C4-2B (cell line): ENCODE data around the gene WNT16.
"Not testable (repeated sequence)": the region's sequence is repeated elsewhere in the genome, so short reads cannot be mapped to it uniquely, and the experiment has no call there.

Experiments used
- H3K27ac ChIP-seq: fragments of 450-650 bp; 2 replicates; pipeline ENCODE4 v1.5.1; 2017
- ZFX ChIP-seq: fragments of 450-650 bp; IDR thresholded peaks from 2 replicates; pipeline ENCODE4 v1.6.1; 2017
- TF ChIP-seq, protein P1 (sequence below): fragments of 450-650 bp; conservative IDR thresholded peaks from 2 replicates; pipeline ENCODE4 v1.5.1; 2017; ENCODE audit warnings: mild to moderate bottlenecking

Gene WNT16

DNA sequence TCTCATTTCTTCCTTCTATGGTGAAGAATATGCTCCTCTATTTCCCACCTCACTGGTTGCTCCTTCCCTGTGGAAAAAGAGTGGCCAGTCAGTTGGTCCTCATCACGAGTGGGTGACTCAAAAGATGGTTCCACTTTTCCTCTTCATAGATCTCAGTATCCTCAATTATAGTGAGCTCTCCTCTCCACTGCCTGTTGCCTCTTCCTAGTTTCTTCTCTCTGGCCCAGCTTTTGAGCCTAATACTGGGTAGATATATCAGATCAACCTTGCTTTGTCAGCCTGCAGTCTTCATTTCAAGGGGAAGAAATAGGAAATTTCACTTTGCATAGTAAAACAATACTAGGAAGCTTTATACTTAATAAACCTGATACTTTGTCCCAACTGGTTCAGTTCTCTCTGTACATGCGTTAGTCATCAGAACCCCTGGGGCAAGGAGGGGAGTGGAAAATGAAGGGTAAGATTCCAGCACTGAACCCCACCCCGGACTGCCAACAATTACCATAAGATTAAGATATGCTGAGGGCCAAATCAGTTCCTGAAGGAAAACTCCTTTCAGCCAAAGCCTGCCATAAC, 15.5 kb upstream of the WNT16 start:
- TF ChIP-seq, protein P1, sequence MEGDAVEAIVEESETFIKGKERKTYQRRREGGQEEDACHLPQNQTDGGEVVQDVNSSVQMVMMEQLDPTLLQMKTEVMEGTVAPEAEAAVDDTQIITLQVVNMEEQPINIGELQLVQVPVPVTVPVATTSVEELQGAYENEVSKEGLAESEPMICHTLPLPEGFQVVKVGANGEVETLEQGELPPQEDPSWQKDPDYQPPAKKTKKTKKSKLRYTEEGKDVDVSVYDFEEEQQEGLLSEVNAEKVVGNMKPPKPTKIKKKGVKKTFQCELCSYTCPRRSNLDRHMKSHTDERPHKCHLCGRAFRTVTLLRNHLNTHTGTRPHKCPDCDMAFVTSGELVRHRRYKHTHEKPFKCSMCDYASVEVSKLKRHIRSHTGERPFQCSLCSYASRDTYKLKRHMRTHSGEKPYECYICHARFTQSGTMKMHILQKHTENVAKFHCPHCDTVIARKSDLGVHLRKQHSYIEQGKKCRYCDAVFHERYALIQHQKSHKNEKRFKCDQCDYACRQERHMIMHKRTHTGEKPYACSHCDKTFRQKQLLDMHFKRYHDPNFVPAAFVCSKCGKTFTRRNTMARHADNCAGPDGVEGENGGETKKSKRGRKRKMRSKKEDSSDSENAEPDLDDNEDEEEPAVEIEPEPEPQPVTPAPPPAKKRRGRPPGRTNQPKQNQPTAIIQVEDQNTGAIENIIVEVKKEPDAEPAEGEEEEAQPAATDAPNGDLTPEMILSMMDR, result no peak
- no peak for TF ChIP-seq ZFX
- H3K27ac ChIP-seq, result no peak overlapping the region

DNA sequence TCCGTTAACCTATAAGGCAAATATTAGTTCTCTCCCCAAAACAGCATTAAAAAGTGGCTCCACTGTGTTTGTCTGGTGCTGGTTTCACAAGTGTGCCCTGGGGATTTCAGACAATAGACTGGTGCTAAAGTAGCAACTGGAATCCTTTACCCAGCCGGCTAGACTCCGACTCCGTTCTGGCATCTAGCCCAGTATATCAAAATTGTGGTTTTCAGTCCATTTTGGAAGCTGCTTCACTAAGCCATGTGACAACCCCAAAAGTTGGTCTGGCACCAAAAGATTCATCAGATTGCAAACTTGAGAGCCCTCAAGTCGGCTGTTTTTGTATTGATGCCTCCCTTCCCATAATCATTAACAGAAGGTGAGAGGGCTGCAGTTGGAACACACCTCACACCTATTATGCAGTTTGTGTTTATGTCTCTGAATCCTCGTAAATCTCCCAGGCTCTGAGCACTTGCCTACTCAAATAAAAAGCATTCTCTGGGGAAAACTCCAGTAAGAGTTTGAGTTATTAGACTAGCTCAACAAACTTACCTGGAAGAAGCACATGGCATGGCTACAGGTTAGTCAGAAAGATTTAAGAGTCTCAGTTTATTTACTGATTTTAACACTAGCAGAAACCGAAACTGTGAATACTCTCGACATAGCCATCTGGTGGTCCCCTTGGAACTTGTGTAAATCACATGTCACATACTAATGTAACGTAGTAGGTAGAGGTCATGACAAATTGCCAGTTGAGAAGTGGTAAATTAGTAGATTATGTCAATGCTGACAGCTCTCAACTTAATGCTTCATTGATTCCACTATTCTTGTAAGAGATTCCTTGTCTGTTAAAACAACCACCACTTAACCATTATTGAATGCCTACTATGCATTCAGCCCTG, 14.8 kb upstream of the WNT16 start:
- TF ChIP-seq ZFX, result no peak
- TF ChIP-seq, protein P1, result no peak
- H3K27ac ChIP-seq, result no peak overlapping the region

GRCh38 chr7:121315170-121315569, 13.6 kb upstream of the WNT16 start:
- not testable (repeated sequence) for H3K27ac ChIP-seq

DNA sequence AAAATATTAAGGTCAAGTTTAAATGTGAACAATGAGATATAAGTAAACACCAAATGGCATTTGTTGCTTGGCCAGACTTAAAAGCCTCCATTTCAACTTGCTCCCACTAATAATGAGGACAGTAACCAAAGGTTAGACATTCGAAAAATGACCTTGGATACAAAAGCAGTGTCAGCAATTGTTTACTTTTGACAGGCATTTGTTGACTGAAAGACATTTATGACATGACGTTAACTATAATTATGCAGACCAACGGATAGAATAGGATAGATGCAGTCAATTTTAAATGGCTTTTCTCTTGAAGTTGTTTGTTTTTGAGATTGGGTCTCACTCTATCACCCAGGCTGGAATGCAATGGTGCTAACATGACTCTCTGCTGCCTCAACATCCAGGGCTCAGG, 6.3 kb upstream of the WNT16 start:
- no peak for TF ChIP-seq ZFX
- TF ChIP-seq, protein P1, result no peak
- no peak overlapping the region for H3K27ac ChIP-seq

- no peak for TF ChIP-seq ZFX
- TF ChIP-seq, protein P1, result no peak
- H3K27ac ChIP-seq, result no peak overlapping the region
These were observed 5.1 kb upstream of the WNT16 start for GRCh38 chr7:121323515-121324302.

GRCh38 chr7:121327671-121328070, 1.1 kb upstream of the WNT16 start:
- TF ChIP-seq ZFX, result no peak
- TF ChIP-seq, protein P1, result no peak
- no peak overlapping the region for H3K27ac ChIP-seq

GRCh38 chr7:121329191-121330052, 622 bp downstream of the WNT16 start:
- no peak overlapping the region for H3K27ac ChIP-seq
- TF ChIP-seq, protein P1, result no peak
- TF ChIP-seq ZFX, result no peak
